GM12878 (cell line): ENCODE measurements around the gene EIF4E1B.

Source experiments
- BCL11A ChIP-seq: IDR thresholded peaks from 2 replicates; pipeline ENCODE4 v1.6.1; 2011; ENCODE audit warnings: low read depth, low read length
- CBFB ChIP-seq: IDR thresholded peaks from 2 replicates; pipeline ENCODE4 v1.6.1; 2016; ENCODE audit warnings: antibody characterized with exemption, low read depth
- CTCF ChIP-seq, 3 experiments: IDR thresholded peaks in 2 of 3; conservative IDR thresholded peaks in 1 of 3; 2 replicates each; pipeline ENCODE4 v1.5.1; 2011; ENCODE audit warnings: low read depth in 3 of 3, low read length in 3 of 3, mild to moderate bottlenecking in 3 of 3, control low read depth in 2 of 3, moderate library complexity in 2 of 3, inconsistent platforms in 1 of 3, mixed read lengths in 1 of 3; ENCODE audit not compliant: control insufficient read depth in 2 of 3, insufficient read depth in 1 of 3; ENCODE audit errors: extremely low read depth in 1 of 3
- EP300 ChIP-seq, 2 experiments: fragments of 150-350 bp in 1 of 2; IDR thresholded peaks; 2 replicates each; pipeline ENCODE4 v1.6.1; 2011 to 2012; ENCODE audit warnings: low read depth in 2 of 2, low read length in 2 of 2, borderline replicate concordance in 1 of 2, improper control_type of control experiment in 1 of 2, inconsistent platforms in 1 of 2; ENCODE audit not compliant: control insufficient read depth in 1 of 2
- EZH2 ChIP-seq: IDR thresholded peaks from 2 replicates; pipeline ENCODE4 v1.6.1; 2012; ENCODE audit warnings: low read depth, mild to moderate bottlenecking, control low read depth, inconsistent platforms, low read length, borderline replicate concordance; ENCODE audit not compliant: control insufficient read depth
- GABPA ChIP-seq: IDR thresholded peaks from 2 replicates; pipeline ENCODE4 v1.6.1; 2014; ENCODE audit warnings: antibody characterized with exemption, low read depth, mild to moderate bottlenecking, inconsistent platforms
- POLR2A ChIP-seq: IDR thresholded peaks from 2 replicates; pipeline ENCODE4 v1.6.1; 2011; ENCODE audit warnings: low read depth, mild to moderate bottlenecking, low read length
- REST ChIP-seq: IDR thresholded peaks from 2 replicates; pipeline ENCODE4 v1.6.1; 2012; ENCODE audit warnings: mild to moderate bottlenecking, low read depth, low read length
- SIX5 ChIP-seq: IDR thresholded peaks from 2 replicates; pipeline ENCODE4 v1.6.1; 2011; ENCODE audit warnings: mild to moderate bottlenecking, low read depth, low read length, moderate library complexity; ENCODE audit not compliant: severe bottlenecking
- STAT3 ChIP-seq: IDR thresholded peaks from 2 replicates; pipeline ENCODE4 v1.6.1; 2011; ENCODE audit warnings: low read depth, low read length, improper control_type of control experiment
- SUZ12 ChIP-seq: fragments of 200-600 bp; sonication (generic); IDR thresholded peaks from one replicate; pipeline ENCODE4 v1.6.1; 2018; ENCODE audit warnings: antibody characterized with exemption, mild to moderate bottlenecking; ENCODE audit not compliant: unreplicated experiment
- ZBTB11 ChIP-seq: fragments of 450-650 bp; formaldehyde crosslinking; IDR thresholded peaks from 2 replicates; pipeline ENCODE4 v1.5.0; 2022; ENCODE audit warnings: mild to moderate bottlenecking, missing genetic modification characterization

GRCh38 chr5:176644294-176644693, 13.8 kb downstream of the EIF4E1B start:
- TF ChIP-seq EP300 (IDR thresholded peaks at IDR 0.05; ENCODE audit: borderline replicate concordance in 1 of 2, control insufficient read depth in 1 of 2, low read depth in 2 of 2, low read length in 2 of 2) (no peak), CTCF (IDR thresholded peaks at IDR 0.05 in 2 of 3, conservative IDR thresholded peaks at IDR 0.05 in 1 of 3; ENCODE audit: control insufficient read depth in 2 of 3, extremely low read depth in 1 of 3, insufficient read depth in 1 of 3, low read depth in 3 of 3, low read length in 3 of 3) (no peak), ZBTB11 (no peak), SUZ12 (no peak), BCL11A (no peak), SIX5 (no peak), CBFB (no peak), GABPA (no peak), REST (no peak), POLR2A (no peak), STAT3 (no peak), EZH2 (no peak)
